ENCODE results near the gene KRT31.
"Not testable (repeated sequence)": the region's sequence is repeated elsewhere in the genome, so short reads cannot be mapped to it uniquely, and the experiment has no call there.

KRT31 gene

DNA sequence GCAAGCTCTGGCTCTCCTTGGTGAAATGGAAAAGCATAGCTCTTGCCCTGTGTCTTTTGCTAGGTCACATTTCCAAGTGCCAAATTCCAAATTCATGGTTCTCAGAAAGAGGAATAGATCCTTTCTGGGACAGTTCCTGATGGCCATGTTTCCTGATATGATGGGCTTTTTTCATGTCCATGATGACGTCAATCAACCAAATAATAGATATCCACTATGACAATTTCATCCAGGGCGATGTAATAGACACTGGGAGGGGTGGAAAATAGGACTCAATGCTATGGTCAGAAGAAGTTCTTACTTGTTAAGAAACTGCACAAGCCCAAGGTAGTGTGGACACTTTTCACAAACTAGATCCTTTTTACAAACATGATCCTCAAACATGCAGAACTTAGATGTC is 46.2 kb downstream of the KRT31 start:
- in situ Hi-C loops (cut with HindIII; ENCODE audit: low sequenced_read_pairs) = no loop called here

DNA sequence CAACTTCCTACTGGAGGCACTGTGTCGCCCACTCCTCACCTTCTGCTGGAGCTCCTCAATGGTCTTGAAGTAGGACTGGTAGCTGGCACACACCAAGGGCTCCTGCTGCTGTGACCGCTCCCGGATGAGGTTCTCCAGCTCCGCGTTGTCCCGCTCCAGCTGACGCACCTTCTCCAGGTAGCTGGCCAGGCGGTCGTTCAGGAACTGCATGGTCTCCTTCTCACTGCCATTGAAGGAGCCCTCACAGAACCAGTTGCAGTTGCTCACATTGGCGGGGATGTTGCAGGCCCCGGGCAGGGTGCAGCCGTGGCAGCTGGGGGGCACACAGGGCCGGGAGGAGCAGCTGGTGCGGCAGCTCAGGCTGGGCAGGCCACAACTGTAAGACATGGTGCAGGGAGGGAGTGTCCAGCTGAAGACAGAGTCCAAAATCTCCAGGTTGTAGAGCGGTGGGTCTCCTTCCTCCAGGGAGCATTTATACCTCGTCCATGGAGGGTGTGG is 47.0 kb downstream of the KRT31 start, which contains the start of gene KRT33A:
KRT33A (minus strand) TSS at position 448 of the 498 bp plus-strand sequence; CDS start at position 387, 61 bp downstream.
- in situ Hi-C loops (cut with HindIII; ENCODE audit: low sequenced_read_pairs); H3K4me3 ChIP-seq (ENCODE audit: low read depth, low read length); DNase-seq (ENCODE audit: low read depth): not testable (repeated sequence)

More for the DNA sequence above, 46.2 kb downstream of the KRT31 start:
- no peak overlapping the region for H3K4me3 ChIP-seq (ENCODE audit: low read depth, low read length)
- TF ChIP-seq, protein P1, sequence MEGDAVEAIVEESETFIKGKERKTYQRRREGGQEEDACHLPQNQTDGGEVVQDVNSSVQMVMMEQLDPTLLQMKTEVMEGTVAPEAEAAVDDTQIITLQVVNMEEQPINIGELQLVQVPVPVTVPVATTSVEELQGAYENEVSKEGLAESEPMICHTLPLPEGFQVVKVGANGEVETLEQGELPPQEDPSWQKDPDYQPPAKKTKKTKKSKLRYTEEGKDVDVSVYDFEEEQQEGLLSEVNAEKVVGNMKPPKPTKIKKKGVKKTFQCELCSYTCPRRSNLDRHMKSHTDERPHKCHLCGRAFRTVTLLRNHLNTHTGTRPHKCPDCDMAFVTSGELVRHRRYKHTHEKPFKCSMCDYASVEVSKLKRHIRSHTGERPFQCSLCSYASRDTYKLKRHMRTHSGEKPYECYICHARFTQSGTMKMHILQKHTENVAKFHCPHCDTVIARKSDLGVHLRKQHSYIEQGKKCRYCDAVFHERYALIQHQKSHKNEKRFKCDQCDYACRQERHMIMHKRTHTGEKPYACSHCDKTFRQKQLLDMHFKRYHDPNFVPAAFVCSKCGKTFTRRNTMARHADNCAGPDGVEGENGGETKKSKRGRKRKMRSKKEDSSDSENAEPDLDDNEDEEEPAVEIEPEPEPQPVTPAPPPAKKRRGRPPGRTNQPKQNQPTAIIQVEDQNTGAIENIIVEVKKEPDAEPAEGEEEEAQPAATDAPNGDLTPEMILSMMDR (IDR thresholded peaks at IDR 0.05; ENCODE audit: low read depth, low read length, missing control alignments) = no peak
- no peak for DNase-seq (ENCODE audit: low read depth)

DNA sequence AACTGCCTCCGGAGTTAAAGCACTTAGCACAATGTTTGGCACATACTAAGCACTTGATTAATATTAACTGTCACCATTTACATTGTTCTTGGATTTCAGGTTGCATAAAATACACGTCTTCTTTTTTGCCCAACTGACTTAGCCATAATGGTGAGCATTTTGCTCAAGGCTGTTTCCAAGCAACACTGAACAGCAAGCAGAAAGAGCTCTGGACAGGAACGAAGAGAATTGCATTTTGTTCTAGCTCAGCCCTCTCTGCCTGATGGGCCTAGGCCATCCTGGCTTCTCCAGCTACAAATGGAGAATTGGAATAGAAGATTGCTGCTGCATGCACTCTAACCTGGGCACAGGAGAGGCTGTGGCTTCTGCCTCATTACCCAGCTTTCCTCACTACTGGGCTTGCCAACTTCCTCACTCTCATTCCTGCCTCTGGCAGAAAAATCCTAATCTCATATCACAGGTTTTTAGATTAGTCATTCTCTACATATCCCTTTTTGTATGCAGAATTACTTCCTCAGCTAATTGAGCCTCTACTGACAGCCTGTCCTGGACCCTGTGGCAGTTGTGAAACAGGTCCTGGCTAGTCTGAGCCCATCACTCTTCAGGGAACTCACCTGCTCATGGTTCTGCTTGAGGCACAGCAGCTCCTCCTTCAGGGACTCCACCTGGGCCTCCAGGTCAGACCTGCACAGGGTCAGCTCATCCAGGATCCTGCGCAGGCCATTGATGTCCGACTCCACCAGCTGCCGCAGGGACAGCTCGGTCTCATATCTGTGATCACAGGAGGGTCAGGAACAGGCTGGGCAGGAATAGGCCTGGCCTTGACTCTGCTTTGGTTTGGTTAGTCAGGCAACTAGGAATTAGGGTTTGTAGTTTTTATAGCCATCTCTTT is 49.3 kb downstream of the KRT31 start:
- H3K4me3 ChIP-seq (ENCODE audit: low read depth, low read length) = no peak overlapping the region
- in situ Hi-C loops (cut with HindIII; ENCODE audit: low sequenced_read_pairs) = loop anchor here (10.0 kb wide), 1 partner anchor 207 kb away; no protein-coding TSS in a partner anchor
- TF ChIP-seq, protein P1 (IDR thresholded peaks at IDR 0.05; ENCODE audit: low read depth, low read length, missing control alignments) = no peak
- DNase-seq (ENCODE audit: low read depth) = no peak

DNA sequence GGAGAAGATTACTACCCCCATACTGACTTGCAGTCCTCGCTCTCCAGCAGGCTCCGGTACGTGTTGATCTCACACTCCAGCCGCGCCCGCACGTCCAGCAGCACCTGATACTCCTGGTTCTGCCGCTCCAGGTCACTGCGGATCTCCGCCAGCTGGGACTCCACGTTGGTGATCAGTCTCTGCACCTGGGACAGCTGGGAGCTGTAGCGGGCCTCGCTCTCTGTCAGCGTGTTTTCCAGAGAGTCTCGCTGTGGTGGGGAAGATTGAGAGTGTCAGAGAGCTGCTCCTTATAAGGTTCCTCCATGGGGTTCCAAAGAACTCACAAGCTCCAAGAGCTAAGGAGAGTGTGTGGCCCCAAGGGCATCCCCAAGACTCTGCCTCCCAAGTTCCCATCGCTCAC is 51.0 kb downstream of the KRT31 start:
- not testable (repeated sequence) for H3K4me3 ChIP-seq (ENCODE audit: low read depth, low read length); DNase-seq (ENCODE audit: low read depth)
- in situ Hi-C loops (cut with HindIII; ENCODE audit: low sequenced_read_pairs) = loop anchor here (10.0 kb wide), 1 partner anchor 208 kb away; no protein-coding TSS in a partner anchor

DNA sequence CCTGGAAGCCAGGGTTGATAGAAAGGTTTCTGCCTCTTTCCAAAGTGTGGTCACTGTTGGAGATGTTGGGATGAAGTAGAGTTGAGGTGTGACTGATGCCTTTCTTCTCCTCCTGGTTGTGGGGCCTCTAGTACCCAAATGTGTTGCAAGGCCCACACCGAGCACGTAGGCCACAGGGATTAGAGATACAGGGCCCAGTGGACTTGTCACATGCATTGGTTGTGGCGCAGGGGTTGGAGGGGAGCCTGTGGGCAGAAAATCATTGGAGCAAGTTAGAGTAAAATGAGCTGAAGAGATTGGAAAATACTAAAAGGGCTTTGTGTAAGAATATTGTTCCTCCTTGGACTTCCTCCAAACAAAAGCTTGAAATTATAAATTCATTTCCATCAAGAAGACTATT is 51.4 kb downstream of the KRT31 start:
- H3K4me3 ChIP-seq (ENCODE audit: low read depth, low read length) = no peak overlapping the region
- in situ Hi-C loops (cut with HindIII; ENCODE audit: low sequenced_read_pairs) = loop anchor here (10.0 kb wide), 1 partner anchor 209 kb away; no protein-coding TSS in a partner anchor
- TF ChIP-seq, protein P1 (IDR thresholded peaks at IDR 0.05; ENCODE audit: low read depth, low read length, missing control alignments) = no peak
- DNase-seq (ENCODE audit: low read depth) = no peak
